GM12874 (cell line): Measurements from ENCODE around the gene GLS2.

Experiments used
- TF ChIP-seq, protein P1 (sequence below): IDR thresholded peaks from 2 replicates; pipeline ENCODE4 v1.5.1; 2011; ENCODE audit warnings: low read depth, mild to moderate bottlenecking, control low read depth, low read length, moderate library complexity; ENCODE audit not compliant: insufficient read depth

The GLS2 gene

DNA sequence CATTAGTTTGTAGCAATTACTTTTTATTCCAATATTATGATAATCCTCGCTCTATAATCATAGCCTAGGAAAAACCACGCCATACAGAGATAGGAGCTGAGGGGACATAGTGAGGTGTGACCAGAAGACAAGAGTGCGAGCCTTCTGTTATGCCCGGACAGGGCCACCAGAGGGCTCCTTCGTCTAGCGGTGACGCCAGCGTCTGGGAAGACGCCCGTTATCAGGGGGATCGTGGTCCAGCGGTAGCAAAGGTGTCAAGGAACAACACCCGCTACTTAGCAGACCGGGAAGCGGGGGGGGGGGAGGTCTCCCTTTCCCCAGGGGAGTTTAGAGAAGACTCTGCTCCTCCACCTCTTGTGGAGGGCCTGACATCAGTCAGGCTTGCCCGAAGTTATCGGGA lies 8.7 kb upstream of the GLS2 start:
- TF ChIP-seq, protein P1, sequence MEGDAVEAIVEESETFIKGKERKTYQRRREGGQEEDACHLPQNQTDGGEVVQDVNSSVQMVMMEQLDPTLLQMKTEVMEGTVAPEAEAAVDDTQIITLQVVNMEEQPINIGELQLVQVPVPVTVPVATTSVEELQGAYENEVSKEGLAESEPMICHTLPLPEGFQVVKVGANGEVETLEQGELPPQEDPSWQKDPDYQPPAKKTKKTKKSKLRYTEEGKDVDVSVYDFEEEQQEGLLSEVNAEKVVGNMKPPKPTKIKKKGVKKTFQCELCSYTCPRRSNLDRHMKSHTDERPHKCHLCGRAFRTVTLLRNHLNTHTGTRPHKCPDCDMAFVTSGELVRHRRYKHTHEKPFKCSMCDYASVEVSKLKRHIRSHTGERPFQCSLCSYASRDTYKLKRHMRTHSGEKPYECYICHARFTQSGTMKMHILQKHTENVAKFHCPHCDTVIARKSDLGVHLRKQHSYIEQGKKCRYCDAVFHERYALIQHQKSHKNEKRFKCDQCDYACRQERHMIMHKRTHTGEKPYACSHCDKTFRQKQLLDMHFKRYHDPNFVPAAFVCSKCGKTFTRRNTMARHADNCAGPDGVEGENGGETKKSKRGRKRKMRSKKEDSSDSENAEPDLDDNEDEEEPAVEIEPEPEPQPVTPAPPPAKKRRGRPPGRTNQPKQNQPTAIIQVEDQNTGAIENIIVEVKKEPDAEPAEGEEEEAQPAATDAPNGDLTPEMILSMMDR = peak; percentile 51; the same call in 1 of the 2 replicates

DNA sequence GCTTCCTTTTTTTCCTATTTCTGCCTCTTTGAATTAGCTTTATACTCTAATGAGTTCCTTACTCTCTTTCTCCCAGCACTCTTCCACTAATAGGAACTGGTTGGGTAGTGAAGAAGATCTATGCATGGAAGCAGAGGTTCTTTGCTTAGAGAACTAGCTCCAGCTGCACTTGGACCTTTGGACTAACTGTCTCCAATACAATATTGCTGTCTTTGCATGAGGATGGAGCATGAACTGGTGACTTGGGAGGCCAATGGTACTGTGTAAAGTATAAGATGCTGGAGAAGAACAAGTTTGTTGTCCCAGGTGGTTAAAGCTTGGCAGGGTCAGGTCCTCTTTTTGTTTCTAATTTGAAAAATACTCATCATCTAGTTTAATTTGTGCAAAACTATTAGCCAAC lies 2.4 kb upstream of the GLS2 start:
- TF ChIP-seq, protein P1 = no peak

DNA sequence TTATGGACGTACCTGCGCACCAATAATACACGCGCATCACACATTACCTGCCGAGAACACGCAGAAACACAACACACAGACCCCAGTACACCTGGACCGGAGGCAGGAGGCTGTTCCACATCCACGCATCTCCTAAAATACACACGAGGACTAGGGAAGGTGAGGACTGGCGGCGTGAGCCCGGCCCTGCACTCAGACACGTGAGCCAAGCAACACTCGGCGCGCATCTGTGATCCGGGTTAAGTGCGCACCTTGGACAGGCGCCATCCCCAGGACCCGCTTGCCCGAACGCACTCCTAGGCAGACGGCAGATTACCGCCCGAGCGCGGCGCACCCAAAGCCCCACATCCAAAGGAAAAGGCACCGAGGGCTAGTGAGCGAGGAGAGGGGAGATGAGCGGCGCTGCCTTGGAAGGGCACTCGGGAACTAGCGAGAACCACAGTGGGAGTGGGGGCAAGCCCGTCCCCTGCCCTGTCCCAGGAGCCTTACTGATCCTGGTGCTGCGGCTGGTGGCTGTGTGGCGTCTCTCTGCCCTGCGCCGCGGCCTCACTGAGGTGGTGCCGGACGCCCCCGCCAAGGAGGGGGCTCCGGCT lies 417 bp downstream of the GLS2 start:
- TF ChIP-seq, protein P1 = no peak

DNA sequence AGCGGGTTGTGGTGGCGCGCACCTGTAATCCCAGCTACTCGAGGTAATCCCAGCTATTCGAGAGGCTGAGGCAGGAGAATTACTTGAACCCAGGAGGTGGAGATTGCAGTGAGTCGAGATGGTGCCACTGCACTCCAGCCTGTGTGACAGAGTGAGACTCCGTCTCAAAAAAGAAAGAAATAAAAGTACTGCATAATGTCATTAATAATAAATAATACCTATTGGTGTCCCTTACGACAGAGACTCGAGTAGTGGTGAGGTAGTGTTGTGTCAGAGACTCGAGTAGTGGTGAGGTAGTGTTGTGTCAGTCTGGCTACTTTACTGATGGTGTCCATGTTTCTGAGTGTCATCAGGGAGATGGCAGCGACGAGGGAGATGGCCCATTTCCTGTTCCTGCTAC lies 1.3 kb downstream of the GLS2 start:
- TF ChIP-seq, protein P1 = no peak

DNA sequence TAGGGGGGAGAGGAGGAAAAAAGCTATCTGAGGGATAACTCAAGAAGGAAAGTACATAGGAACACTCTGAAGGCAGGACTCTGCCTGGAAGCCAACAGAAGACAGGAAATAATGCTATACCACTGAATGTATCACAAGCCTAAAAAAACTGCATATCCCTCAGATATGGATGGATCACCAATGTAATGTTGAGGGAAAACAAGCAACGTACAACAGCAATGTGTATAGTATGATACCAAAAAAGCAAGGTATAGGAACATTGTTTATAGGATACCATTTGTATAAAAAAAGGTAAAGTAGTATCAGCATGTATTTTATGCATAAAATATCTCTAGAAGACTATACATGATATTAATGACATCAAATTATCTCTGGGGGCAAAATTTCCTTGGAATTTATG lies 3.4 kb downstream of the GLS2 start:
- TF ChIP-seq, protein P1 = no peak

DNA sequence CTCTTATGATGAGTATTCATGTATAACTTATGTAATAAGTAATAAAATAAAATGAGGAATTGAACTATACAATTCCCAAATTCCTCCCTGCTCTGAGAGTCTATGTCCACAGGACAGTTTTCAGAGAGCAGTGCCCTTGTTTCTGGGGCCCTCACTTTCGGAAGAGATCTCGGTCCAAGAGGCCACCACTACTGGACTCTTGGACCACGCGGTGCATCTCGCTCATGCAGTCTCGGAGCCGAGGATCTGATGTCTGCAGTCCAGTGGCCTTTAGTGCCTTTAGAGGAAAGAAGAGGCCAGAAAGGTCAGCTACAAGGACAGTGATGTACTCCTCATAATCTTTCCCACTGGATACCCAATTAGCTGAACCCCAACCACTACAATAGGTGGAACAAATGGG lies 8.3 kb downstream of the GLS2 start:
- TF ChIP-seq, protein P1 = no peak

DNA sequence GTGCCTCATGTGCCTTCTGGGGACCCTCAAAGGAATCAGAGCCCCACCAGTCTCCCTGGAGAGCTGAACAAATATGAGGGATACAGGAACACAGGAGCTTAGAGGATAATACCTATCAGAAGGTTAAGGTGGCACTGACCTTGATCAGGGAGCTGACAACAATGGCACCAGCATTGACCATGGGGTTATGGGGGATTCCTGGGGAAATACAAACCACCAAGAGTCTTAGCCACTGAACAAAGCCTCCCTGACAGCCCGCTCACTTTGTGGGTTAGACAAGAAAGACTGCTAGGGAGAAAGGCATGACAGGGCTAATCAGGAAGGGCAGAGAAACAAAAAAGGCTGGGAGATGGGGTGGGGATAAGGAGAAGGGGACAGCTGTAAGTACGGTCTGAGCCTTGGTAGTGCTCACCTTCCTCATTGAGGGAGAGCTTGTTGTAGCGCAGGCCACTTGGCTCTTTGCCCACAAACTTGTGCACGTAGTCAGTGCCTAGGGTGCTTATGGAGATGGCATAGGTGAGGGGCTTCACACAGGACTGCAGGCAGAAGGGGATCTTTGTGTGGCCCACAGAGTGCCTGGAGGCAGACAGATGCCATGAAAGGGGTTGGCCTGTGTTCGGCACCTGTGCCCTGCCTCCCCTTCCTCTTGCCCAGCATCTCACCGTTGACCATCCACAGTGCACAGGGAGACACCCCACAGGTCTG lies 10.3 kb downstream of the GLS2 start:
- TF ChIP-seq, protein P1 = no peak
